Left kidney (tissue), 2 donors: Measurements from ENCODE around the gene SAMD11. TPM values are rescaled to one million over a fixed set of nuclear protein-coding genes. Genes with fewer than 3 reads are reported as not detected.
A peak's percentile ranks its signal among the peaks of the same experiment; 100 is the strongest.
"Not testable (repeated sequence)": the region's sequence is repeated elsewhere in the genome, so short reads cannot be mapped to it uniquely, and the experiment has no call there.

Source experiments
- DNase-seq: peaks from one replicate; pipeline ENCODE4 v3.0.0-alpha.2; 2013
- polyA plus RNA-seq: library from polyadenylated mRNA; unstranded; fragments of 120-200 nt; gene quantifications from one replicate; pipeline ENCODE4 v1.2.1, GENCODE V29; 2013; ENCODE audit not compliant: insufficient read length

SAMD11 gene
- polyA plus RNA-seq, 1 donor: 45.7 TPM

DNA sequence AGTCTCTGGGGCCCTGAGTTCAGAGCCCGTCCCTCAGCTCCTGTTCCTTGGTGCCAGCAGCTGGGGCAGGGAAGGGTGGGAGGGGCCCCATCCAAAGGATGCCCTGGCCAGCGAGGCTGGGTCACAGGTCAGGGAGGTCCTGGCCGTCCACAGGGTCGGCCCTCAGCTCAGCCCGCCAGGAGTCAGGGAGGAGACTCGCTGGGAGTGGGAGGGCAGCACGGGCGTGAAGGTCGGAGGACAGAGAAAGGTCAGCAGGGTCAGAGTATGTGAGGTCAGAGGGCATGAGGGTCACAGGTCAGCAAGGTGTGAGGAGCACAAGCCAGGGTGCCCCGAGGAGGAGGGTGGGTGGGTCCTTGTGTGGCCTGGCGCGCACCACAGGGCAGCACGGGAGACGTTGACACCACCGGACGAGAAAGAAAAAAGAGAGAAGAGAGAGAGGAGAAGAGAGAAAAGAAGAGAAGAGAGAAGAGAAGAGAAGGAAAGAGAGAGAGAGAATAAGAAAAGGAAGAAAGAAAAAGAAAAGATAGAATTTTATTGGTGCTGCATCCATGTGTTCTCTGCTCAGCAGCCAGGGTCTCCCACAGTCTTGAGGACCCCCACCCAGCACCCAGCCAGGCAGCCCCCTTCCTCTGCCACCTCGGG lies 51.1 kb downstream of the SAMD11 start:
- DNase-seq: no peak

DNA sequence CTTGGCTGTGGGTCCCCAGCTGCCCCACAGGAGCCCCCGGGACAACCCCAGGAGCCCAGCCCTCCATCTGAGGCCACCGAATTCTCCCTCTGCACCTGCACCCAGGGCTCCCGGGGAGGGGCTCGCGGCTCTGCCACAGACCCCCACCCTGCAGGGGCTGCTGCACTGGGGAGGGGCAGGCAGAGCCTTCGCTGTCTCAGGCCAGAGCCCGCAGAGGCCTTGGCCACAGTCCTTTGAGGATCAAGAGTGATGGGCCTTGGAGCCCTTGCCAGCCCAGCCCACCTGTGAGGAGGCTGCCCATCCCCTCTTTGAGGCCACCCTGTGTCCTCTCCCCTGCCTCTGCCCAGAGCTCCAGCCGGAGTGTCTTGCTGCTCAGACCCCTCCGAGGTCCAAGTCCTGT lies 51.6 kb downstream of the SAMD11 start:
- DNase-seq: no peak

DNA sequence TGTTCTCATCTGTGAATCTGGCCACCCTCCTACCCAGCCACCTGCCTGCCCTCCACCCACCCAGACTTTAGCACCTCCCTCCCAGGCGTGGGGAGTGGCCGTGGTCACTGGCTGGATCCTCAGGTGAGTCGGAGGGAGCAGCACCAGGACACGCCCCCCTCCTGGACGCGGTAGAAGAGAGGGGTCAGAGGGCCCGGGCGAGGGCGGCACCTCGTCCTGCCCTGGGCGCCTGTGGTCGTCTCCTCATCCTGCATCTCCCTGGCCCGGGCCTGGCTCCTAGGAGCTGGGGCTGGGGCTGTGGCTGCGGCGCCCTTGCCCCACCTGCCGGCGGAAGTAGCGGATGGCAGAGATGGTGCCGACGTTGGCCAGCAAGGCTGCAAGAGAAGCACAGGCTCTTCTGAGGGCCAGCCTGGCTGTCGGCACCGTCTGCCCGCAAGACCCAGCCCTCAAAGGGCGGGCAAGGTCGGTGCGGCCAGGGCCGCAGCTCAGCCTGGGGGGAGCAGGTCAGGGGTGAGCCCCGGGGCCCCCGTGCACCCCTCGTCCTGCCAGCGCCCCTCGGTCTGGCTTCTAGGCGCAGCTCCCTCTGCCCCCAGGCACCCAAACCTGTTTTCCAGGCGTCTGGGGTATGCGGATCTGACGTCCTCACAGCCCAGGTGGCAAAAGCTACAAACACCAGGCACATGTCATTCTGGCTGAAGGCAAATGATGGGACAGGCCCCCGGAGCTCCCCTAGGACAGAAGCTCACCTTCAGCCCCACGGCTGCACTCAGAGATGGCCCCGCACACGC lies 52.4 kb downstream of the SAMD11 start:
- DNase-seq: peak; percentile 59

DNA sequence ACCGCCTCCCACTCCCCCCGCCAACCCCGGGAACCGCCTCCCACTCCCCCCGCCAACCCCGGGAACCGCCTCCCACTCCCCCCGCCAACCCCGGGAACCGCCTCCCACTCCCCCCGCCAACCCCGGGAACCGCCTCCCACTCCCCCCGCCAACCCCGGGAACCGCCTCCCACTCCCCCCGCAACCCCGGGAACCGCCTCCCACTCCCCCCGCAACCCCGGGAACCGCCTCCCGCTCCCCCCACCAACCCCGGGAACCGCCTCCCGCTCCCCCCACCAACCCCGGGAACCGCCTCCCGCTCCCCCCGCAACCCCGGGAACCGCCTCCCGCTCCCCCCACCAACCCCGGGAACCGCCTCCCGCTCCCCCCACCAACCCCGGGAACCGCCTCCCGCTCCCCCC lies 53.1 kb downstream of the SAMD11 start:
- not testable (repeated sequence) for DNase-seq

DNA sequence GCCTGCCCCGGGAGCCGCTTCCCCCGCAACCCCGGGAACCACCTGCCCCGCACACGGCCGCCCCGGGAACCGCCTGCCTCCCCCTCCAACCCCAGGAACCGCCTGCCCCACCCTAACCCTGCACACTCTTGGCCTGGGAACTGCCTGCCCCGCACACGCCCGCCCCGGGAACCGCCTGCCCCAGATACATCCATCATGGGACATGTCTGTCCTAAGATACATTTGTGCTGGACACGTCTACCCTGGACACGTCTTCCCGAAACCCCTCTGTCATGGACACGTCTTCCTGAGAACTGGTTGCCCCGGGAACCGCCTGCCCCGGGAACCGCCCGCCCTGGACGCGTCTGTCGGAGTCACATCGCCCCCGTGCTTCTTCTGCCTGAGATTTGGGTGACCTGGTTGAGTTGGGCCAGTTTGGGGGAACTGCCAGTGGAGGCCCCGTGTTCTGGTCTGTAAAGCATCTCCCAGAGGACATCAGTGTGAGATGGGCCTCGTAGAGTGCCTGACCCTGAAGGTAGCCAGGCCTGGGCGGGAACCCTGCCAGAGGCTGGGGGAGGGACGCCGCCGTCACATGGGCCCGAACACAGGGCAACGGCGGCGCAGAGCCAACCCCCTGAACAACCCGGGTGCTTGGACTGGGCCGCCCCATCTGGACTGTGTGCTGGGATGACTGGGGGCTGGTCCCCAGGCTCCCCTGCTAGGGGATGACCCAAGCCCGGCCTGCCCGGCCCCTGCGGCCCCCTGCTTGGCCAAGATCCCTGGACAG lies 54.5 kb downstream of the SAMD11 start:
- DNase-seq: no peak

DNA sequence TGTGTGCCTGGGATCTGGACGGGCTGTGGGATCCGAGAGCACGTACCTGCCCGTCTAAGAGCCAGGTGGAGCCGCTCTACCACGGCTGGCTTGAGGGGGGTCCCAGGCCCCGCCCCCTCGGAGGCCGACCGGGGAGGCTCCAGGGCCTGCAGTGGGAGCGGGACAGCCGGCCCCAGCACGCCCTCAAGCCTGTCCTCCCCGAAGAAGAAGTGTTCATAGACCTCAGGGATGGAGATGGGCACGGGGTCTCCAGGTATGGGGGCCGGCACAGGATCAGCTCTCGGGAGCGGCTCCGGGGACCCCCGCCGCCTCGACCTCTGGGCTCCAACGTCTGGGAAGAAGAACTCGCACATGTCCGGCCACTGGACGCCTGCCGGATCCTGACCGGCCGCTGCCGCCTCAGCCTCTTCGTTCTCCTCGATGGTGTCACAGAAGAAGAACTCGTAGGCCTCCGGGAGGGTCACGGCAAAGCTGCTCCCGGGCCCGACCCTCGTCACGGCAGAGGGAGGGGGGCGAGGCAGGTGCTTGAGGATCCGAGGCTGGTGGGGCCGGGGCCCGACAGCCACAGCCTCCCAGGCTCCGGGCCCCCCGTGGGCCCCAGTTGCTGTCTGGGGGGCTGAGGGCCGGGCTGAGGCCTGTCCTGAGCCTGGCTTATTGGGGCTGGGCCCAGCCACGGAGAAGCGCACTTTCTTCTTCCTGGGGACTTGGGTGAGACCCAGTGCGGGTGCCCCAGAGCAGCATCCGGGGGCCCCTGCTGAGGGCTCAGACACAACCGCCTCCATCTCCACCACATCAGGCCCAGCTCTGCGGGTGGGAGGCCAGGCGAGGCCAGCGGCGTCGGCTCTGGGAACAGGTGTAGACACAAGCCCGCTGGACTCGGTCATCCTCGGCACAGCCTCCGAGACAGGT lies 55.4 kb downstream of the SAMD11 start:
- DNase-seq: no peak

DNA sequence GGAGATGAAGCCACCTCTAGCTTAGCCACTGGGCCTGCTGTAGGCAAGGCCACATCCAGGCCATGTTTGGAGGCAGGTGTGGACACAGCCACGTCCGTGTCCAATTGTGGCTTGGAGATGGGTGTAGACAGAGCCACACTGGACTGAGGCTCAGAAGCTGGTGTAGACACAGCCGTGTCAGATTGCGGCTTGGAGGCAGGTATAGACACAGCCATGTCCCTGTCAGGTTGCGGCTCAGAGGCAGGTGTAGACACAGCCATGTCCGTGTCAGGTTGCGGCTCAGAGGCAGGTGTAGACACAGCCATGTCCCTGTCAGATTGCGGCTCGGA lies 56.0 kb downstream of the SAMD11 start:
- no peak for DNase-seq

DNA sequence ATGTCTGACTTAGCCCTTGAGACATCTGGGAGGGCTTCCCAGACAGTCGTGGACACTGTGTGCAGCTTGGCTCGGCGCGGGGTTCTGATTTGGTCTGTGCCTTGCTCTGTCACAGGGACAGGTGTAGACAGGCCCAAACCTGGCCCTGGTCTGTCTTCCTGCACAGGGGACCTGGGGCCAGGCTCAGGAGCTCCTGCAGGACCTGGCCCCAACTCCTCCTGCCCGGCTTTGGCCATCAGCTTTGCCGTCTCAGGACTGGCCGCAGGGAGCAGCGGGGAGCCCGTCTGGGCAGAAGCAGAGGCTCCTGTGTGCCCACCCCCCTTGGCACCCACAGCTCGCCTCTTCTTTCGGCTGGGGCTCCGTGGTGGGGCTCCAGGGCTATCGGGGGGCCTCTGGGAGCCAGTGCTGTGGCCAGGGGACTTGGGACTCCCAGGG lies 56.4 kb downstream of the SAMD11 start:
- no peak for DNase-seq

DNA sequence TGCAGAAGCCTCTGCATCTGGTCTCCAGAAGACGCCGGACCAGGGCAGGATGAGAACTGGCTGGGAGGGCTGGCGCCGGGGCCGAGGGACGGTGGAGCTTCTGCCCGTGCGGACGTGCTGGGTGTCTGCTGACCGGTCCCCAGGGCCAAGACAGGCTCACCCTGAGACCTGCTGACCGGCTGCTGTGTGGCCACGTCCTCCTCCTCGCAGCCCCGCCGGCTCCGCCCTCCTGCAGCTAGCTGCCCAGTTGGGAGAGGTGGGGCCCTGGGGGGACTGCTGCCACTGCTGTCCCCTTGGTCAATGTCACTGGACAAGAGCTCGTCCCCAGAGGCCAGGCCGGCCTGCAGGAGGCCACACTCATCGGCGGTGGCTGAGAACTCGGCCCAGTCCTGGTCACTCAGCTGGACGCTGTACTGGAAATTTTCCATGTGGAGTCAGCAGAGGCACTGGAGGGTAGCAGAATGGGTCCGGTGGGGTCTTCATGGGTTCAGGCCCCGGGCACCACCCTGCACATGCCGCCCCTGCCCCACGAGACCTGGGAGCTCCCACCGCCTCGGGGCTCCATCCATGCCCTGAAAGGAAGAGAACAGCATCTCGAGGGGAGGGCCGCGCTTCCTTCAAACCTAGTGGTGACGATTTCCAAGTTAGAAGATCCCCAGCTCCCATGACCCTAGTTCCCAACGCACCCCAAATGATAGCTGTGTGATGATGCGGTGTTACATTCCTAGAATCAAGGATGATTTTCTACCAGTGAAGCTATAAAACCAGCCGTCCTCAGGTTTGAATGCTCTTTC lies 57.1 kb downstream of the SAMD11 start:
- no peak for DNase-seq

DNA sequence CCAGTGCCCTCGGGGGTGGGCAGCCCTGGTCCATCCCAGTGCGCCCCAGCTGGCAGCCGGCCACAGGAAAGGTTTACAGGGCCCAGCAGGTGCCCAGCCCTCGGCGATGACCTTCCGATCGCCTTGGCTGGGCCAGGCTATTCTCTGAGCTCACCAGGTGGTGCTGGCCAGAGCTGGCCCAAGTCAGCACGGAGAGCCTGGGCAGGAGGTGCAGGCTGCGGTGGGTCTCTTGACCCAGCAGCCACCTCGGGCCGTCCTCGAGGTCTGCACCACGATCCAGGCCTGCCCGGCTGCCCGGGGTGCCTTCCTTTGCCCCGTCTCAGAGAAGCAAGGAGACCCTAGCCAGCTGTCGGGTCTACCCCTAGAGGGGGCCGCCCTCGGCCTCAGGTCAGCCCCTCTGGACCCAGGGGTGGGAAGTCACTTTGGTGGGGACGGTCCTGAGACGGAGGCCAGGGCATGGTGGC lies 57.8 kb downstream of the SAMD11 start:
- no peak for DNase-seq

DNA sequence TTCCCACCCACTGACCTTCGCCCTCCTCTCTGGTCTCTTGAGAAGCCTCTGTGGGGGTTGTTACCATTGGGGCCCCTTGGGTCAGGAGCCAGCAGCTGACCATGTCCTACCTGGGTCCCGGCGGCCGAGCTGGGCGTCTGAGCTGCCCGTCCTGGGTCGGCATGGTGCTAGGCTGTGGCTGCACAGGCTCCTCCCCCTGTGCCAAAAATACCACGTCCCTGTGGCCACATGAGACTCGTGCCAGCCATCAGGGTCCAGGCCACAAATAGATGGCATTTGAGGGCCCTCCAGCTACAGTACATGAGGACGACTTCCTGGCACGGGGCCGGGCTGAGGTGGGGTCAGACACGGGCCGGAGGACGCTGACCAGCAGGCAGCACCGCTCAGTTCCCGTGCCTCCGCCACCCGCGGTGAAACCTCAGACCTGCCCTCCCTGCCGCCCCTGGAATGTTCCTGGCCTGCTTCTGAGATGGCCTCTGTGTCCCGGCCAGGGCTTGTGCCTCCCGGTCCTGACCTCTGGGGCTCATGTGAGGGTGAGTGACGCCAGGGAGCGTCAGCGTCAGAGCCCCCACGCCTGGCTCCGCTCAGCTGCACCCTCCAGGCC lies 58.3 kb downstream of the SAMD11 start, which contains the start of gene PERM1:
TSS of gene PERM1 (minus strand) at position 139 of the 604 bp plus-strand sequence. CDS start 1,064 bp downstream, outside the sequence.
- no peak for DNase-seq

DNA sequence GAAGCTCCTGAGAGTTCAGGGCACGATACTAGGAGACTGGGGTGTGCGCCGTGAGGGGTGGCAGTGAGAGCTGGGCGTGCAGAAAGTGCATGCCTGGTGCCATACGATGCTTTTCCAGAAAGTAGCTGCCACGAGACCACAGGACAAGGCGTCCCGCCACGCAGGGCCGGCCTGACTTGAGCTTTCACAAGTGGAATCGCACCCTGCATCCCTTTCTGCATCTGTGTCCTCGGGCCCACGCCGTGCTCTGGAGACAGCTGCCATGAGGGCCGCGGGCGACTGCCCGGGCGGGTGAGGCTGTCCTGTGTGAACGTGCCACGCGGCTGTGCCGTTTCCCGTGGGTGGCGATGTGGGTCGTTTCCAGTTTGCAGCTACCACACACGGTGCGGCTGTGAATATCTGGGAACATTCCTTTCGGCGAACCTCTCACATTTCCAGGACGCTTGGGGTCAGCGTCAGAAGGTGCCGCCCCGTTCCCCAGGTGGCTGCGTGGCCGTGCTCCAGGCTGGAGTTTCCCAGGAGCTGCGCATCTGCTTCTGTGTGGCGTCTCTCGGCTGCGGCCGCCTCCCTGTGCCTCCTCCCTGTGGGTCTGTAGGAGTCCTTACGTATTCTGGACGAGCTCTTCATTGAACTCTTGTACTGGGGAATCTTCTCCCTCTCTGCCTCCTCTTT lies 59.2 kb downstream of the SAMD11 start:
- DNase-seq: no peak

DNA sequence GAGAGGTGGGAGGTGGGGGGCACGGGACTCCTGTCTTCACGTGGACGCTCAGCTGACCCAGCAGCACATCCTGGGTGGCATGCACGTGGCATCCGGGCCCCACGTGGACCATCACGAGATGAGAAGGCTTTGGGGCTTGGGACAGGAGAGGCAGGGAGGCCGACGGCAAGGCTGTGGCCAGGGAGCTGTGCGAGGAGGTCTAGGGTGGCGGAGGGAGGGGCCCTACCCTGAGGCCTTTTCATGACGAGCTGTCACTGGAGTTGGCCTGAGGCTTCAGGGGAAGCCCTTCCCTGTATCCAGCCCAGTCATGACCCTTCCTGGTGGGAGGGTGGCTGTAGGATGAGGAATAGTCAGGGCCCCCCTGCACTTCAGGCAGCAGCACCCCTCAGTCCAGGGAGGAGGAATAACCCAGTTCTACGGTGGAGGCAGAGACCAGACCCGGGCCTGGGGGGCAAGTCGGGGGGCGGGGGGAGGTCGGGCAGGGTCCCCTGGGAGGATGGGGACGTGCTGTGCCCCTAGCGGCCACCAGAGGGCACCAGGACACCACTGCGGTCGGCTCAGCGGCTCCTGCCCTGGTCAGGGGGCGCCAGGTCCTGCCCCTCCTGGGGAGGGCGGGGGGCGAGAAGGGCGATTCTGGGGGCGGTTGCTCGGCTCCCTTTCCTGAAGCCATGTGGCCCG lies 60.2 kb downstream of the SAMD11 start:
- no peak for DNase-seq

DNA sequence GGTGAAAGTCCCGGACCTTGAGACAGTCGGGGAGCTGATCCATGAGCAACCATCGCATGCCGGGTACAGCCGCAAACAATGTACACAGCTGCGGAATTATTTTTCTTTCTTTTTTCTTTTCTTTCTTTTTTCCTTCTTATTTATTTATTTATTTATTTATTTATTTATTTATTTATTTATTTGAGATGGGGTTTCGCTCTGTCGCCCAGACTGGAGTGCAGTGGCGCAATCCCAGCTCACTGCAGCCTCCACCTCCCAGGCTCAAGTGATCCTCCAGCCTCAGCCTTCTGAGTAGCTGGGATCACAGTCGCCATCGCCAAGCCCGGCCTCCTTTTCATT lies 60.7 kb downstream of the SAMD11 start:
- DNase-seq: no peak

DNA sequence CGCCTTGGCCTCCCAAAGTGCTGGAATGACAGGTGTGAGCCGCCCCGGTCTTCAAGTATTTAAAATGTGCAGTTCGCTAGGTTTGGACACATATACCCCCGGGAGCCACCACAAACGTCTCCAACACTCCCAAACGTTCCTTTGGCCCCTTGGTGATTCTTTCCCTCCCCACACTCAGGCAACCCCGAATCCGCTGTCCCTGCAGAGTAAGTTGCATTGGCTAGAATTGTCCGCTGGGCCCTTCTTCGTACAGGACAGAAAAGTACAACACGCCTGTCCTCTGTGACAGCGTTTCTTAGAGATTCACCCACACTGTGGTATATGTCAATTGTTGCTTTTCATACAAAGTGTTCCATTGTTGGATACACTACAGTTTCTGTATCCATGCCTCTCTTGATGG lies 61.4 kb downstream of the SAMD11 start:
- DNase-seq: no peak

DNA sequence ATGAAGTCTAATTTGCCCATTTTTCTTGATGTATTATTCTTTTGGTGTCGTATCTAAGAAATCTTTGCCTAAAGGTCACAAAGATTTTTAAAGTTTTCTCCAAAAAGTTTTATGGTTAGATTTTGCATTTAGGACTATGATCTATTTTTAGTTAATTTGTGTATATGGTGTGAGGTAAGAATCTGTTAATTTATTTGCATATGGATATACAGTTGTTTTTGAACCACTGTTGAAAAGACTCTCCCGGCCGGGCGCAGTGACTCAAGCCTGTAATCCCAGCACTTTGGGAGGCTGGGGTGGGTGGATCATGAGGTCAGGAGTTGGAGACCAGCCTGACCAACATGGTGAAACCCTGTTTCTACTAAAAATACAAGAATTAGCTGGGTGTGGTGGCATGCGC lies 64.3 kb downstream of the SAMD11 start:
- not testable (repeated sequence) for DNase-seq

DNA sequence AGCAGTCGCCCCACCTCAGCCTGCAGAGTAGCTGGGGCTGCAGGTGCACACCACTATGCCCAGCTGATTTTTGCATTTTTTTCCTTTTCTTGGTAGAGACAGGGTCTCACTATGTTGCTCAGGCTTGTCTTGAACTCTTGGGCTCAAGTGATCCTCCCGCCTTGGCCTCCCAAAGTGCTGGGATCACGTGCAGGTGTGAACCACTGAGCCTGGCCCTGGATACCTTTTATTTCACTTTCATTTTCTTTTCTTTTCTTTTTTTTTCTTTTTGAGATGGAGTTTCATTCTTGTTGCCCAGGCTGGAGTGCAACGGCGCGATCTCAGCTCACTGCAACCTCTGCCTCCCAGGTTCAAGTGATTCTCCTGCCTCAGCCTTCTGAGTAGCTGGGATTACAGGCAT lies 67.6 kb downstream of the SAMD11 start:
- not testable (repeated sequence) for DNase-seq

DNA sequence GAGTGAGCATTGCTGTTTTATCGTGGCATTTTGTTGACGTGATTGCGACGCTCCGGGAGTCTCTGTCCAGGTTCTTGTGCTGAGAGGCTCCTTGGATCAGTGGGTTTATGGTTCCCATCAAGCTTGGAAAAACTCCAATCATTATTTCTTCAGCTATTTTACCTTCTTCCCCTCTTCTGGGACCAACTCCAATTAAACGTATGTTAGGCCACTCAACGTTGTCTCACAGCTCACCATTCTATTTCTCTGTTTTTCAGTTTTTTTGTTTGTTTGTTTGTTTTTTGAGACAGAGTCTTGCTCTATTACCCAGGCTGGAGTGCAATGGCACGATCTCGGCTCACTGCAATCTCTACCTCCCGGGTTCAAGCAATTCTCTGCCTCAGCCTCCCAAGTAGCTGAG lies 68.2 kb downstream of the SAMD11 start:
- DNase-seq: no peak

DNA sequence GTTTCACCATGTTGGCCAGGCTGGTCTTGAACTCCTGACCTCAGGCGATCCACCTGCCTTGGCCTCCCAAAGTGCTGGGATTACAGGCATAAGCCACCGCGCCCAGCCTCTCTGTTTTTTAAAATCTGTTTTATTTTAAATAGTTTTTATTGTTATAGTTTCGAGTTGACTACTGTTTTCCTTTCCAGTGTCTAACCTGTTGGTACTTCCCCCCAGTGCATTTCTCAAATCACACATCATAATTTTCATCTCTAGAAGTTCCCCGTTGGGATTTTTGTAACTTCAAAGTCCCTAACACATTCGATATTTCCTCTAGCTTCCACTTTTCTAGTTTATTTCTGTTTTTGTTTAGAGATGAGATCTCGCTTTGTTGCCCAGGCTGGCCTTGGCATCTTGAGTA lies 68.6 kb downstream of the SAMD11 start:
- DNase-seq: no peak
